GM21737 (cell line): ENCODE data around the gene ZSCAN1.
A peak's percentile ranks its signal among the peaks of the same experiment; 100 is the strongest.
"Not testable (repeated sequence)": the region's sequence is repeated elsewhere in the genome, so short reads cannot be mapped to it uniquely, and the experiment has no call there.

Experiments
- ATAC-seq: cut with Tn5 transposase; IDR thresholded peaks from one replicate; pipeline ENCODE4 v1.9.1; 2021; ENCODE audit warnings: mild to moderate bottlenecking, moderate library complexity; ENCODE audit not compliant: unreplicated experiment

ZSCAN1 gene

GRCh38 chr19:58033741-58034476 is at the start of gene ZSCAN1:
TSS of gene ZSCAN1 (plus strand) at chr19:58034025. CDS start at chr19:58037837, 3,812 bp downstream.
- ATAC-seq, result no peak

- no peak for ATAC-seq
Measured at GRCh38 chr19:57992841-57993240, 41.0 kb upstream of the ZSCAN1 start.

- ATAC-seq, result no peak
Measured at GRCh38 chr19:58000677-58001076, 33.1 kb upstream of the ZSCAN1 start.

- ATAC-seq, result no peak
Measured at GRCh38 chr19:58001895-58002369, 31.9 kb upstream of the ZSCAN1 start.

GRCh38 chr19:58002384-58003173 is 31.2 kb upstream of the ZSCAN1 start, which contains the start of gene ZNF606:
TSS of gene ZNF606 (minus strand) at chr19:58002820. CDS start at chr19:58001319, 1,501 bp downstream.
- peak; percentile 91 for ATAC-seq

- no peak for ATAC-seq
Measured at GRCh38 chr19:58003174-58003828, 30.5 kb upstream of the ZSCAN1 start.

GRCh38 chr19:58007285-58007684 is 26.5 kb upstream of the ZSCAN1 start:
- no peak for ATAC-seq

- not testable (repeated sequence) for ATAC-seq
Measured at GRCh38 chr19:58008877-58009276, 24.9 kb upstream of the ZSCAN1 start.

- ATAC-seq, result no peak
Measured at GRCh38 chr19:58009301-58009665, 24.5 kb upstream of the ZSCAN1 start.

GRCh38 chr19:58009666-58010301 is 24.0 kb upstream of the ZSCAN1 start:
- peak; percentile 84 for ATAC-seq

- ATAC-seq, result no peak
Measured at GRCh38 chr19:58010507-58010906, 23.3 kb upstream of the ZSCAN1 start.

GRCh38 chr19:58014141-58014540 is 19.7 kb upstream of the ZSCAN1 start:
- ATAC-seq, result no peak

GRCh38 chr19:58020129-58020528 is 13.7 kb upstream of the ZSCAN1 start:
- no peak for ATAC-seq

GRCh38 chr19:58021541-58022282 is 12.1 kb upstream of the ZSCAN1 start:
- ATAC-seq, result no peak

GRCh38 chr19:58022283-58022660 is 11.6 kb upstream of the ZSCAN1 start:
- no peak for ATAC-seq

- ATAC-seq, result no peak
Measured at GRCh38 chr19:58024661-58025060, 9.2 kb upstream of the ZSCAN1 start.

- ATAC-seq, result no peak
Measured at GRCh38 chr19:58034477-58034793, 610 bp downstream of the ZSCAN1 start.

GRCh38 chr19:58035863-58036262 is 2.0 kb downstream of the ZSCAN1 start:
- no peak for ATAC-seq

GRCh38 chr19:58037927-58038687 is 4.3 kb downstream of the ZSCAN1 start:
- ATAC-seq, result no peak
